Hematopoietic multipotent progenitor cell treated with erythropoietin and hydrocortisone succinate and interleukin-3 and kit ligand, for 17 days (in vitro differentiated cells): ENCODE measurements around the gene TRIM47.
A peak's percentile ranks its signal among the peaks of the same experiment; 100 is the strongest.

Experiments
- DNase-seq: peaks from one replicate; pipeline ENCODE4 v3.0.0-alpha.2; 2015; ENCODE audit warnings: low spot score

Gene TRIM47

DNA sequence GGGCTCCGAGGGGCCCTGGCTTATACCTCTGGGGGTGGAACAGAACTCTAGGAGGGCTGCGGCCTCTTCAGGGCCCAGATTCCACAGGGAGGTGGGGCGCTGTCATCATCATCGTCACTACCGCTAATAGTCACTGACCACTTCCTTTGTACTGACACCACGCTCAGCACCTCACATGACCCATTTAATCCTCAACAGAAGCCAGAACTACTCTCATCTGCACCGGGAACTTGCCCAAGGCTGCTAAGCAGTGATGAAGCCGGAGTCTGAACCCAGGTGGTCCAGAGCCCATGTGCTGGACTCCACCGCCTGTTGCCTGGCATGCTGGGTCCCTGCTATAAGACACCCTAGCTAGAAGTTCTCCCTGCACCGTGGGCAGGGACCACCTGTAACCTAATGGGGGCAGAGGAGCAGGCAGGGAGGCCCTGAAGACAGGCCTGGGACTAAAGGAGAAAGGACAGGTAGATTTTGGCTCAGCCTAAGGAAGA is 46.2 kb downstream of the TRIM47 start:
- no peak for DNase-seq

DNA sequence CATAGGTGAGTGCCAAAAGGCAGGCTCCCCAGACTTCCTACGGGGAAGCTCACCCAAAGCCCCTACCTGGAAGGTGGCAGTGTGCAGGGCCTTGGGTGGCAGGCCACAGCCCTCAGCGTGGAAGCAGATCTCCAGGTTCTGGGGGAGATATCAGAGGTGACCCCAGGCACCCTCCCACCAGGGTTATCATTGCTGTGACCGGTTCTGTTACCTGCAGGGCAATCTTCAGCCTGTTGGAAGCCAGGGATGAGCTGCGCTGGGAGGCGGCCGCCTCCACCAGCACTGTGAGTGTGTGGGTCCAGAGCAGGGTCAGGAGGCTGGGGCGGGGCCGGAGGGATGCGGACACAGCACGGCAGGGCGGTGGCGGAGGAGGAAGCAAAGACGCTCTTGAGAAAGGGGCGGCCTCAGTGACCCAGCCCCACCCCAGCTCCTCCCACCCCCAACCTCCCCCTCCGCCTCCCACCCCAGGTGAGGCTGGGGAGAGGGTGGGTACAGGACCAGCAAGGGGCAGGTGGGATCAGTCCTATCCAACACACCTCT is 47.3 kb downstream of the TRIM47 start:
- DNase-seq = no peak

DNA sequence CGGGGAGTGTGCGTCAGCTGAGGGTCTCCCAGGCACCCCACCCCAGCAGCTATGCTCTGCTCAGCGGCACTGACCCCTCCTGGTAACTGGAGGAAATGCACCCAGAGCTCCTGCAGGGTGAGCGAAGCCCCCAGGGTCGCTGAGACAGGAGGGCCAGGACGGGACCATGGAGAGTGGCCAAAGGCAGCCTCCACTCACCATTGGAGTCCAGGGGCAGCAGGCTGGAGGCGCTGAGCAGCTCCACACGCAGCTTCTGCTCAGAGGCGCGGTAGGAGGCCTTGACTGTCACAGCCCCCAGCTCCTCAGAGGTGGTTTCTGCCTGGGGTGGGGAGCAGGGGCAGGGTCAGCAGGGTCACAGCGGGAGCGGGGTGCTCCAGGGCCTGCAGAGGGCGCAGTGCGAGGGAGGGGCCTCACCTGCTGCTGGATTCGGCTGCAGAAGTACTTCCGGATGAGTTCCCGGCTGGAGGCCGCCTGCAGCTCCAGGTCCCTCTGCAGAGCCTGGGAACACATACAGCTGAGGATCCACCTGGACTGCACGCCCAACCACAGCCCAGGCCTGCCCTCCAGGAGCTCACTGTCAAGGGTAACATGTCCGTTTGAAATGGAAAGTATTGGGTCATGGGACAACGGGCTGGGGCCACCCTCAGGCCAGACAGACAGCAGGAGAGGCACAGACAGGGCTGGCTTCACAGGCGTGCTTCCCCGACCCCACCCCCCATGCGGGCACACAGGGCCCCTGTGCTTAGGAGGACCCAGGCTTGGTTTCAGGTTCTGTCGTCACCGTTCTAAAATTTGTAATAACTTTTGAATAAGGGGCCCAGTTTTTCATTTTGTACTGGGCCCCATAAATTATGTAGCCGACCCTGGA is 48.0 kb downstream of the TRIM47 start:
- DNase-seq = peak; percentile 21

DNA sequence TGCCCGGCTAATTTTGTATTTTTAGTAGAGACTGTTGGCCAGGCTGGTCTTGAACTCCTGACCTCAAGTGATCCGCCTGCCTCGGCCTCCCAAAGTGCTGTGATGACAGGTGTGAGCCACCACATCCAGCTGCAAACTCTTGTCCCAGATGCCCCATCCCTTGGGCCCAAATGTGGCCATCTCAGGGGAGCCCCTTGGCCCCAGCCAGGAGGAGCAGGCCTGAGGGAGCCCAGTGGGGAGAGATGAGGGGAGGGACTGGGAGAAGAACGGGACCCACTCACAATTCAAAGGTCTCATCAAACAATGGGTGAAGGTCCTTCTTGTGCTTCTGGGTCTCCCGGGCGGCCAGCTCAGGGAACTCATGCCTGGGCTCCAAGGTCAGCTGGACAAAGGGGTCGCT is 48.6 kb downstream of the TRIM47 start:
- no peak for DNase-seq

DNA sequence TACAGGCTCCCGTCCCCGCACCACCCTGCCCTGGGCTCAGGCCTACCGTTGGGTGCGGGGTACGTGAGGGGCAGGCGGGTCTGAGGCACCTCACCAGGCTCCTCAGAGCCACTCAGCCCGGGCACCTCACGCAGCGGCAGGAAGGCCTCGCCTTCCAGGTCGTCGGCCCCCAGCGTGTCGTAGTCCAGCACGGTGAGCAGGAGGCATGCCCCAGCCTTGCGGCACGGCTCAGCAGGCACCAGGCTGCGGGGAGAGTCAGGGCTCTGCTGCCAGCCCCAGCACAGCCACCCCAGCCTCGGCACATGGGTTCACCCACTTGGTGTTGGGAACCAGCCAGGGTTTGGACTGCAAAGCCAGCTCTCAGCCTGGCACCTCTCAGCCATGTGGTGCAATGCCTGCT is 49.6 kb downstream of the TRIM47 start:
- DNase-seq = no peak

DNA sequence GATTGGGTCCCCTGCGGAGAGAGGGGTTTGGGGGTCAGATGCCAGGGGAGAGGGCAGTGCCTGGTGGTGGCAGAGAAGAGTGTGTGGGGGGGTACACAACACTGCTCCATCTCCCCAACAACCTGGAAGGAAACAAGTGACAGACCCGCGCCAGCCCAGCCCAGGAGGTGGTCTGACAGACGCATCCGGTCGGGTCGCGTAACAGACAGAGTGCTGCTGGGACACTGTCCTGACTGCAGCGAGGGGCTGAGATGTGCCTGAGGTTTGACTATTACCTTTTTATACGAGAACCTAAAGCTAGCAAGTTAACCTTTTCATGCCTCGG is 50.3 kb downstream of the TRIM47 start:
- DNase-seq = no peak

DNA sequence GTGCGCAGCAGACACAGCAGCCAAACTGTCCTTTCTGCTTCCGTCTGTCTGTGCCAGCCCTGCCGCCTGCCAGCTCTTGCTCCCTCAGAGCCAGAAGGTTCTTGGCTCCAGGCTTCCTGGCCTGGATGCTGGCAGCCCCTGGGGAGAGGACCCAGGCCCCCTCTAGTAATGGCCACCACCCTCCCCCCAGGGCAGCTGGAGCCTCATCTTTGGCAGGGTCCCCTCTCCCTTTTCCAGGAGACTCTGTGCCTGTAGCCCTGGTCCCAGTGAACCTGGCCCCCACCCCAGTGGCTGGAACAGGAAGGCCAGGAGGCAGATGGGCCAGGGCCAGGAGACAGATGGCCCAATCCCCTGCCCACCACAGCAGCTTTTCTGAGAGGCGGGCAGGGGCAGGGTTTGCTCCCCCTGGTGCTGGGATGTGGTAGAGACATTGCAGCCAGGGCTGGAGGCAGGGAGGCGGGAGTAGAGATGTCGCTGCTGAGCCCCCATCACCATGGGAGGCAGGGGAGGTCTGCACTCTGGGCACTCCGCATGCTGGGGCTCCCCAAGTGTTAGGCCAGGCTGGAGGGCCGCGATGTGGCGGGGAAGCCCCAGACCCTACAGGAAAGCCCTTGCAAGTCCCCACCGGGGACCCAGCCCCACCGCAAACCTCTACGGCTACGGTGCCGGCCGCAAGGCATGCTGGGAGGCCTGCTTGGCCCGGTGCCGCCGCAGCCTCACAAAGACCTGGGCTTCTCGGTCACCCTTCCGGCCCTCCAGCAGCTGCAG is 50.9 kb downstream of the TRIM47 start:
- DNase-seq = peak; percentile 24

DNA sequence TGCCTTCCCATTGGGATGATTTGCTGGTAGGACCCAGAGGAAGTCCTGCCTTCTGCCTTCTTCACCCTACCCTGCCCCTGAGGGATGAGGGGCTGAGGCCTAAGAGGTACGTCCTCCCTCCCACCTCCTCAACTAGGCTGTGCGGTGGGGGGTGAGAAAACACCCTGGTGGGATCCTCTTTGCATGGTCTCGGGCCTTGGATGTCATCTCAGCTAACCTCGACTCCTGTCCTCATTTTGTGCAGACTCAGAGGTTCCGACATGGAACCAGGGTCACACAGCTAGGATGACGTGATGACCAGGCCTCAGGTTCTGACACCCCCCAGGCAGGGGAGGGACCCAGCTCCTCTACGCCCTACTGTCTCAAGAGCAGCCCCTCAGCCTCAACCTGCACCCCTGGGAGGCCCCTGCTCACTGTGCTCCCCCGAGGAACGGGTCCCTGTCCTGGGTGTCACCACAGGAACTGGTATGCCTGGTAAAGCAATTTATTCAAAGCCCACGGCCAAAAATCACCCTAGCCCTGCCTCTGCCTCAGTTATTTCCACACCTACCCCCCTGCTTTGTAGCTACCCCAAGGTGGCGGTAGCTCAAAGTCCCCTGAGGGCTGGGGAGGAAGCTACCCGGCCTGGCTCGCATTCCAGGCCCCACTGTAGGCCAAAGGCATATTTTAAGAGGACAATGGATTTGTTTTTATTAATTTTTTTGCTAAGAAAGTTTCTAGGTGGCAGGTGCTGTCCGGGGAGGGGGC is 51.6 kb downstream of the TRIM47 start:
- DNase-seq = no peak

DNA sequence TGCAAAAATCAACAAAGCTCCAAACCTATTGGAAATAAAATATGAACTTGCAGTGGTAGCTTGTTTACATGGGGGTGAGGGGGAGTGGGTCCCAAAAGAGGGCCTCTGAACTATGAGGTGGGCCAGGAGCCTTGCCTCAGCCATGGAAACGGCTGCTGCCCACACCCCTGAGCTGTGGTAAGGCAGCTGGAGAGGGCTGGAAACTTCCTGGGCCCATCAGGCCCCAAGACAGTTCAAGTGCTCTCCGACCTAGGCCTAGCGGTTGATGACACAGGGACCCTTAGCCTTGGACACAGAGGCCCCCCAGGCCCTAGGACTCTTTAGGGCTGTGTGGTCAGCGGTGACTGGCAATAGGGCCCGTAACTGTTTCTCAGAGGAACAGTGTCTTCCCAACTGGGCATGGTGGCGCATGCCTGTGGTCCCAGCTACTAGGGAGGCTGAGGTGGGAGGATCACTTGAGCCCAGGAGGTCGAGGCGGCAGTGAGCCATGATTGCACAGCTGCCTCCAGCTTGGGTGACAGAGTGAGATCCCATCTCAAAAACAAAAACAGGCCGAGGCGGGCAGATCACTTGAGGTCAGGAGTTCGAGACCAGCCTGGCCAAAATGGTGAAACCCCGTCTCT is 52.5 kb downstream of the TRIM47 start:
- no peak for DNase-seq

DNA sequence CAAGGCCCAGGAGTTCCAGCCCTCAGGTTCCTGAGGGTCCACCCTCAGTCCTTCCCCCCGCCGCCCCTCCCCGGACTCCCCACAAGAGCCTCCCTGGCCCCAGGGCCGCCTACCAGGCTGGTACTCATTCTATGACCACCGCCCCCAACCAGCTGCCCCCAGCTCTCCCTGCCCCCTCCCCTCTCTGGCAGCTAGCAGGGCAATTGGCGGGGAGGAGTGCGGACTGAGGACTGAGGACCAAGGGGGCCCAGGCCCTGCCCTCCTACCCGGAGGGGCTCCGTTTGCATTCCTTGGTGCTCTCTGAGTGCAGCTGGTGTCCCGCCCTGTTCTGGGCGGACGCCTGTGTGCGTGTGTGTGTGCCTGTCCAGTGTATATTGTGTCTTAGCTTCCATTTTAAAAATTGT is 53.2 kb downstream of the TRIM47 start:
- DNase-seq = no peak

DNA sequence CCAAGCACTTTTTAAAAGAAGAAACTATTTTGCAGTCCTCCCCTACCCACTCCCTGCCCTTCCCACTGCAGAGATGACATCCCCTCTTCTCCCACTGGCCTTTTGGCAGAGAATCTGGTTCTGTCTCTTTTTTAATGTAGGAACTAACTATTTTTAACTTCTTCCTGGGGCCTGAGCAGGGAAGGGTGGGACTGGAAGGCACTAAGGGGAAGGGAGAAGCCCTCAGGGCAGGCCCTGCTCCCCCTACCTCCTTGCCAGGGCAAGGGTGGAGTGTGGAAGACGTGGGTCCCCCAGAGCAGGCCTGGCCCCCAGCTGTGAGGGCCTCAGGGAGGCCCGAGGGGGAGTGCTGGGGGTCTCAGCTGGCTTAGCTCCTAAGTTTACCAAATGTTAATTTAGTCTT is 53.7 kb downstream of the TRIM47 start:
- DNase-seq = no peak
